M059J (cell line): ENCODE results near the gene KLK14. TPM values are rescaled to one million over a fixed set of nuclear protein-coding genes. Genes with fewer than 3 reads are reported as not detected.
A peak's percentile ranks its signal among the peaks of the same experiment; 100 is the strongest.

Source experiments
- DNase-seq: peaks from one replicate; pipeline ENCODE4 v3.0.0-alpha.2; 2012; ENCODE audit warnings: low read depth
- total RNA-seq: library from RNA; depleted of rRNA; stranded (reverse); fragments of >200 nt; shearing (Covaris generic); gene quantifications from 2 replicates; pipeline ENCODE4 v1.2.3, GENCODE V29; 2014; rRNA removed

Gene KLK14
- total RNA-seq: not detected in 2 replicates

- no peak for DNase-seq
Measured at GRCh38 chr19:51082611-51083010, at the start of gene KLK14. TSS of gene KLK14 (minus strand) at chr19:51082887. CDS start at chr19:51082614, 273 bp downstream.

- no peak for DNase-seq
Measured at GRCh38 chr19:51131780-51132680, 49.3 kb upstream of the KLK14 start.

GRCh38 chr19:51129716-51130115 is 47.0 kb upstream of the KLK14 start:
- no peak for DNase-seq

- no peak for DNase-seq
Measured at GRCh38 chr19:51128227-51128626, 45.5 kb upstream of the KLK14 start.

- no peak for DNase-seq
Measured at GRCh38 chr19:51127755-51128154, 45.1 kb upstream of the KLK14 start.

- no peak for DNase-seq
Measured at GRCh38 chr19:51127032-51127431, 44.3 kb upstream of the KLK14 start.

GRCh38 chr19:51125421-51126075 is 42.9 kb upstream of the KLK14 start:
- no peak for DNase-seq

GRCh38 chr19:51124729-51125128 is 42.0 kb upstream of the KLK14 start, which contains the start of gene SIGLEC9:
TSS of gene SIGLEC9 (plus strand) at chr19:51124906. CDS start at chr19:51124975, 69 bp downstream.
- no peak for DNase-seq

- no peak for DNase-seq
Measured at GRCh38 chr19:51124216-51124615, 41.5 kb upstream of the KLK14 start.

GRCh38 chr19:51123802-51124201 is 41.1 kb upstream of the KLK14 start:
- no peak for DNase-seq

GRCh38 chr19:51123381-51123800 is 40.7 kb upstream of the KLK14 start:
- no peak for DNase-seq

GRCh38 chr19:51122112-51122981 is 39.7 kb upstream of the KLK14 start:
- DNase-seq: peak; percentile 38

- DNase-seq: no peak
Measured at GRCh38 chr19:51121257-51121656, 38.6 kb upstream of the KLK14 start.

- no peak for DNase-seq
Measured at GRCh38 chr19:51120160-51120559, 37.5 kb upstream of the KLK14 start.

GRCh38 chr19:51119611-51120010 is 36.9 kb upstream of the KLK14 start:
- no peak for DNase-seq

- DNase-seq: peak; percentile 9
Measured at GRCh38 chr19:51119101-51119500, 36.4 kb upstream of the KLK14 start.

- no peak for DNase-seq
Measured at GRCh38 chr19:51116736-51117286, 34.1 kb upstream of the KLK14 start.

GRCh38 chr19:51114087-51114729 is 31.5 kb upstream of the KLK14 start:
- no peak for DNase-seq

GRCh38 chr19:51111606-51112005 is 28.9 kb upstream of the KLK14 start:
- DNase-seq: no peak

GRCh38 chr19:51110666-51110971 is 27.9 kb upstream of the KLK14 start:
- no peak for DNase-seq

- no peak for DNase-seq
Measured at GRCh38 chr19:51108805-51109146, 26.1 kb upstream of the KLK14 start.
